Lower lobe of right lung (tissue), 2 donors: Measurements from ENCODE around the gene PIK3R3. TPM values are rescaled to one million over a fixed set of nuclear protein-coding genes. Genes with fewer than 3 reads are reported as not detected.

ENCODE experiments used
- ATAC-seq, 2 donors: fragments of 200-7000 bp; cut with Tn5 transposase; one replicate each; pipeline ENCODE4 v1.9.1; 2020 to 2022; ENCODE audit warnings: mild to moderate bottlenecking in 2 of 2, moderate library complexity in 2 of 2
- DNase-seq: peaks from one replicate; pipeline ENCODE4 v3.0.0-alpha.2; 2020
- H3K27ac ChIP-seq: fragments of 200-600 bp; one replicate; pipeline ENCODE4 v1.8.0; 2022
- H3K27me3 ChIP-seq: fragments of 200-600 bp; one replicate; pipeline ENCODE4 v1.8.0; 2022; ENCODE audit warnings: low read depth
- H3K36me3 ChIP-seq: fragments of 200-600 bp; one replicate; pipeline ENCODE4 v1.8.0; 2022; ENCODE audit warnings: mild to moderate bottlenecking
- H3K4me1 ChIP-seq: fragments of 200-600 bp; one replicate; pipeline ENCODE4 v1.8.0; 2022
- H3K4me3 ChIP-seq: fragments of 200-600 bp; one replicate; pipeline ENCODE4 v1.8.0; 2022; ENCODE audit warnings: mild to moderate bottlenecking
- H3K9me3 ChIP-seq: fragments of 200-600 bp; one replicate; pipeline ENCODE4 v1.8.0; 2022
- intact Hi-C: fragments of 100-400 bp; cut with DNase I; formaldehyde crosslinking; loops from one replicate; pipeline ENCODE4 v1.11.0; 2022
- total RNA-seq: library from RNA; stranded (reverse); fragmentation: NEBNext Ultra II Directional; extraction: Animal tissue kit (Norgen Biotek cat#: 25700); gene quantifications from one replicate; pipeline ENCODE4 v1.2.1, GENCODE V29; 2021
- TF ChIP-seq, protein P1 (sequence below): fragments of 200-600 bp; IDR thresholded peaks from one replicate; pipeline ENCODE4 v1.8.0; 2022; ENCODE audit warnings: antibody characterized with exemption, mild to moderate bottlenecking
- donor health status: DM: no; HTN: yes; CAD: no; lungs with severe emphysema.

PIK3R3 gene
- total RNA-seq, 1 donor from 2014 or later = 39.2 TPM

DNA sequence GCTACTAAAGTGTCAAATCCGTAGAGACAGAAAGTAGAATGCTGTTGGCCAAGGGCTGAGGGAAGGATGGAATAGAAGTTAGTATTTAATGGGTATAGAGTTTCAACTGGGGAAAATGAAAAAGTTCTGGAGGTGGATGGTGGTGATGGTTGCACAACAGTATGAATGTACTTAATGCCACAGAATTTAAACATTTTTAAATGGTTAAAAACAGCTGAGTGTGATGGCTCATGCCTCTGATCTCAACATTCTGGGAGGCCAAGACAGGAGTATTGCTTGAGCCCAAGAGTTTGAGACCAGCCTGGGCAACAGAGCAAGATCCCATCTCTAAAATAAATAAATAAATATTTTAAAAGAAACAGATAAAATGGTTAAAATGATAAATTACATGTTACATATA is 44.5 kb downstream of the PIK3R3 start:
- Histone ChIP-seq H3K27me3 (no peaks in the 10 kb centered on the region), H3K9me3 (no peaks in the 10 kb centered on the region), H3K4me3 (no peak overlapping the region), H3K4me1 (no peaks in the 10 kb centered on the region), H3K27ac (no peak overlapping the region), H3K36me3 (no peaks in the 10 kb centered on the region)
- ATAC-seq (no peak), DNase-seq (no peak)
- TF ChIP-seq, protein P1, sequence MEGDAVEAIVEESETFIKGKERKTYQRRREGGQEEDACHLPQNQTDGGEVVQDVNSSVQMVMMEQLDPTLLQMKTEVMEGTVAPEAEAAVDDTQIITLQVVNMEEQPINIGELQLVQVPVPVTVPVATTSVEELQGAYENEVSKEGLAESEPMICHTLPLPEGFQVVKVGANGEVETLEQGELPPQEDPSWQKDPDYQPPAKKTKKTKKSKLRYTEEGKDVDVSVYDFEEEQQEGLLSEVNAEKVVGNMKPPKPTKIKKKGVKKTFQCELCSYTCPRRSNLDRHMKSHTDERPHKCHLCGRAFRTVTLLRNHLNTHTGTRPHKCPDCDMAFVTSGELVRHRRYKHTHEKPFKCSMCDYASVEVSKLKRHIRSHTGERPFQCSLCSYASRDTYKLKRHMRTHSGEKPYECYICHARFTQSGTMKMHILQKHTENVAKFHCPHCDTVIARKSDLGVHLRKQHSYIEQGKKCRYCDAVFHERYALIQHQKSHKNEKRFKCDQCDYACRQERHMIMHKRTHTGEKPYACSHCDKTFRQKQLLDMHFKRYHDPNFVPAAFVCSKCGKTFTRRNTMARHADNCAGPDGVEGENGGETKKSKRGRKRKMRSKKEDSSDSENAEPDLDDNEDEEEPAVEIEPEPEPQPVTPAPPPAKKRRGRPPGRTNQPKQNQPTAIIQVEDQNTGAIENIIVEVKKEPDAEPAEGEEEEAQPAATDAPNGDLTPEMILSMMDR = no peak
- intact Hi-C loops = no loop called here

DNA sequence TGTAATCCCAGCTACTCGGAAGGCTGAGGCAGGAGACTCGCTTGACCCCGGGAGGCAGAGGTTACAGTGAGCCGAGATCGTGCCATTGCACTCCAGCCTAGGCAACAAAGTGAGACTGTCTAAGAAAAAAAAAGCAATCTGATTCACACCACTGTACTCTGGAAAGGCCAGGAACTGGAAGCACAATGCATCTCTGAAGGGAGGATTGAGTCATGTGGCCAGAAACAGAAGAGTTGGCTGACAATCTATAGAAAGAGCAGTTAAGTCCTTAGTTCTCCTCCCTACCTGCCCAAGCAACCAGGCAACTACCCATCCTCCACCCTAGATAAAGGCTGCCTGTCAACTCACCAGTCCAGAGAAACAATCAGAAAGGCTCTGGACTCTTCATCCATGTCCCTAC is 45.9 kb downstream of the PIK3R3 start:
- Histone ChIP-seq H3K36me3 (no peaks in the 10 kb centered on the region), H3K27me3 (no peaks in the 10 kb centered on the region)

DNA sequence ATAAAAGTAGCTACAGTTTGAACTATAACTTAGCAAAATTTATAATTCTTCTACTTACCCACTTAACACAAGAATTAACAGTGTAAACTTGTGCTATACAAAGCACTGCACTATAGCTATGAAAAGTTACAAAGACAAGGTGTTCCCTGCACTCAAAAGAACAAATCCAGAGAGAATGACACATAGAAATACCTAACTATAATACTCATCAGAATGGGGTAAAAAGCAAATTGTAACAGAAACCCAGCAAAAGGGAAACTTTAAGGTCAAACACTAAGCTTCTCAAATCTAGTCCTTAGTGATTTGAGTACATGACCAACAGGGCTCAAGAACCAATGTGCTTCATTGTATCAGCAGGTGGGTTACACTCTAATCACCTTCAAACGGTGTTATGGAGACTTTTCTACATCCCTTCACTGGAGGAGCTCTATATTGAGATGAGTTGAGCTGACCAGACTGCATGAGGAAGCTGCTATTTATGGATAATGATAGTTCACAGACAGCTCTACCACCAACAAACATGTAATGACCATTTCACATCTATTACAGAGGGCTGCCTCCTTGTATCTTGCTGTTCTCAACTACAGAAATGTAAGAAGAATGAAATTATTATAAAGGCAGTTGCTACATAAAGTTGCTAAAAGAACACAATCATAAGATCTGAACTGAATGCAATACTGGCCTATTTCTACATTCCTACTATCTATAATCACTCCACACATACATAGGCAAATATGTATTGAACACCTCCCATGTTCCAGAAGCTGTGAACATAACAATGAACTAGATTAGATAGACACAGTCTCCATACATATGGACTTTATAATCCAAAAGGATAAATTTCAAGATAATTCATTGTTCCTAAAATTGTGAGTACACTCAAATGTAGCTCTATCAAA is 47.6 kb downstream of the PIK3R3 start:
- Histone ChIP-seq H3K4me1 (no peaks in the 10 kb centered on the region), H3K9me3 (no peaks in the 10 kb centered on the region), H3K27me3 (no peaks in the 10 kb centered on the region), H3K36me3 (no peaks in the 10 kb centered on the region), H3K27ac (no peak overlapping the region), H3K4me3 (no peak overlapping the region)
- DNase-seq = no peak
- no peak for ATAC-seq
- TF ChIP-seq, protein P1 = no peak
- intact Hi-C loops = no loop called here

More for the DNA sequence above, 45.9 kb downstream of the PIK3R3 start:
- no peak overlapping the region for H3K27ac ChIP-seq
- TF ChIP-seq, protein P1 = no peak
- intact Hi-C loops = no loop called here
- ATAC-seq (no peak), DNase-seq (no peak)
- H3K9me3 ChIP-seq = no peaks in the 10 kb centered on the region
- H3K4me3 ChIP-seq = no peak overlapping the region
- H3K4me1 ChIP-seq = no peaks in the 10 kb centered on the region

DNA sequence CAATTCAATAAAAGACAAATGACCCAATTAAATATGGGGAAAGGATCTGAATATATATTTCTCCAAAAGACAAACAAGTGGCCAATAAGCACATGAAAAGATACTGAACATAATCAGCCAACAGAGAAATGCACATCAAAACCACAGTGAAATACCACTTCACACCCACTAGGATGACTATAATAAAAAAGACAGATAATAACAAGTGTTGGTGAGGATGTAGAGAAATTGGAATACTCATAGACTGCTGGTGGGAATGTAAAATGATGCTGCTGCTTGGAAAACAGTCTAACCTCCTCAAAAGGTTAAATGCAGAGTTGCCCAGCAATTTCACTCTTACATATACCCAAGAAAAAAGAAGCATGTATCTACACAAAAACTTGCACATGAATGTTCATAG is 48.9 kb downstream of the PIK3R3 start:
- intact Hi-C loops = no loop called here
- no peaks in the 10 kb centered on the region for H3K4me1 ChIP-seq
- ATAC-seq = no peak
- no peak overlapping the region for H3K27ac ChIP-seq
- no peaks in the 10 kb centered on the region for H3K9me3 ChIP-seq
- H3K4me3 ChIP-seq = no peak overlapping the region
- no peaks in the 10 kb centered on the region for H3K36me3 ChIP-seq
- TF ChIP-seq, protein P1 = no peak
- H3K27me3 ChIP-seq = no peaks in the 10 kb centered on the region
- DNase-seq = no peak

DNA sequence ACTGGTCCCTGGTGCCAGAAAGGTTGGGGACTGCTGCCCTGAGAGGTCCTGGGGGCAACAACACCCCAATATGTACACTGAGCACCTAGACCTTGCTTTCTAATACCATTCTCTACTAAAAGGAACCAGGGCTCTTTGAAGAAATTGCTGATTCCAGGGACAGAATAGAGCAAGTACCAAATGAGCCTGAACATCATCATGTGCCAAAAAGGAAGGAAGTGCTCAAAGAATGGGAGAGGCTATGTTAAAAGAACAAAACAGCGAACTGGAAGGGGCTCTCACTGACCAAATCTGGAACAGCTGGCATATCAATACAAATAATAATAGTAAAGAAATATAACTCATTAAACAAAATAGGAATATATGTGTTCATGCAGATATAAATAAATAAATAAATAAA is 50.8 kb downstream of the PIK3R3 start:
- ATAC-seq (no peak), DNase-seq (no peak)
- no peak overlapping the region for H3K4me3 ChIP-seq
- intact Hi-C loops = no loop called here
- H3K9me3 ChIP-seq = no peaks in the 10 kb centered on the region
- no peaks in the 10 kb centered on the region for H3K4me1 ChIP-seq
- H3K27ac ChIP-seq = no peak overlapping the region
- TF ChIP-seq, protein P1 = no peak
- H3K36me3 ChIP-seq = peaks cover under 1% of the 10 kb centered on the region
- no peaks in the 10 kb centered on the region for H3K27me3 ChIP-seq
